Panc1 (cell line): ENCODE data around the gene NCS1.

Experiments used
- POLR2AphosphoS5 ChIP-seq: IDR thresholded peaks from 2 replicates; pipeline ENCODE4 v1.6.1; 2012; ENCODE audit warnings: mild to moderate bottlenecking, low read depth, low read length, moderate library complexity
- REST ChIP-seq, 2 experiments: IDR thresholded peaks; 2 replicates each; pipeline ENCODE4 v1.6.1; 2011 to 2012; ENCODE audit warnings: low read depth in 2 of 2, control low read depth in 1 of 2, low read length in 1 of 2, mild to moderate bottlenecking in 1 of 2, moderate library complexity in 1 of 2; ENCODE audit not compliant: insufficient read depth in 1 of 2
- TF ChIP-seq, protein P1 (sequence below): fragments of 450-650 bp; IDR thresholded peaks from 2 replicates; pipeline ENCODE4 v1.5.1; 2017; ENCODE audit warnings: mild to moderate bottlenecking

DNA sequence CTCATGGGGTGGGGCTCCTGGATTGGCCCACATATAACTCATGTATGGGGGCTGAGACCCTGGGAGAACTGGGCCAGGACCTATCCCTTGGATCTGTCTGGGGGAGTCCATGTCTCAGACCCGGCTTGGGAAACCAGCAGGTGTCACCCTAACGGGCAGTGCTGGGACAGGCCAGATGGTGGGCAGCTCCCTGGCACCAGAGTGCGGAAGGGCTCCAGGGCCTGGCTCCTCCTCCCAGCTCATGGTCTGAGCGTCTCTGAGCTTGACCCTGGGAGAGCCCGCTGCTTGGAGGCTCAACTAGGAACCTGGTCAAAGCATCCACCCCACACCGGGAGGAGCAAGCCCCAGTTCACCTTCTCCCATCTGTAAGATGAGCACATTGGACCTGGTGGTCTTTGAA is 15.5 kb upstream of the NCS1 start:
- TF ChIP-seq, protein P1, sequence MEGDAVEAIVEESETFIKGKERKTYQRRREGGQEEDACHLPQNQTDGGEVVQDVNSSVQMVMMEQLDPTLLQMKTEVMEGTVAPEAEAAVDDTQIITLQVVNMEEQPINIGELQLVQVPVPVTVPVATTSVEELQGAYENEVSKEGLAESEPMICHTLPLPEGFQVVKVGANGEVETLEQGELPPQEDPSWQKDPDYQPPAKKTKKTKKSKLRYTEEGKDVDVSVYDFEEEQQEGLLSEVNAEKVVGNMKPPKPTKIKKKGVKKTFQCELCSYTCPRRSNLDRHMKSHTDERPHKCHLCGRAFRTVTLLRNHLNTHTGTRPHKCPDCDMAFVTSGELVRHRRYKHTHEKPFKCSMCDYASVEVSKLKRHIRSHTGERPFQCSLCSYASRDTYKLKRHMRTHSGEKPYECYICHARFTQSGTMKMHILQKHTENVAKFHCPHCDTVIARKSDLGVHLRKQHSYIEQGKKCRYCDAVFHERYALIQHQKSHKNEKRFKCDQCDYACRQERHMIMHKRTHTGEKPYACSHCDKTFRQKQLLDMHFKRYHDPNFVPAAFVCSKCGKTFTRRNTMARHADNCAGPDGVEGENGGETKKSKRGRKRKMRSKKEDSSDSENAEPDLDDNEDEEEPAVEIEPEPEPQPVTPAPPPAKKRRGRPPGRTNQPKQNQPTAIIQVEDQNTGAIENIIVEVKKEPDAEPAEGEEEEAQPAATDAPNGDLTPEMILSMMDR = no peak; the same call in 1 of the 2 replicates
- no peak for TF ChIP-seq REST (IDR thresholded peaks at IDR 0.05; ENCODE audit: insufficient read depth in 1 of 2, low read depth in 2 of 2, low read length in 1 of 2)
- TF ChIP-seq POLR2AphosphoS5 = no peak
